CD14-positive monocyte (primary cell): Measurements from ENCODE around the gene CLDN6. TPM values are rescaled to one million over a fixed set of nuclear protein-coding genes. Genes with fewer than 3 reads are reported as not detected.

Experiments
- DNase-seq, 3 donors: peaks; one replicate each; pipeline ENCODE4 v3.0.0-alpha.2; 2011 to 2022
- H2AFZ ChIP-seq: 2 replicates; pipeline ENCODE4 v1.6.0; 2012; ENCODE audit warnings: mild to moderate bottlenecking, low read depth, low read length, inconsistent platforms; ENCODE audit not compliant: insufficient read depth, poor library complexity, severe bottlenecking
- H3K27ac ChIP-seq, 2 donors: 1 replicate in 1 of 2; 2 replicates in 1 of 2; pipeline ENCODE4 v1.5.1; 2012 to 2013; ENCODE audit warnings: low read length in 2 of 2, control low read depth in 1 of 2, inconsistent platforms in 1 of 2, low read depth in 1 of 2, mild to moderate bottlenecking in 1 of 2
- H3K27me3 ChIP-seq, 2 donors: one replicate each; pipeline versions ENCODE4 v1.6.0 to v1.6.1; 2011 to 2013; ENCODE audit warnings: low read length in 2 of 2; ENCODE audit not compliant: control insufficient read depth in 2 of 2, insufficient read depth in 2 of 2
- H3K36me3 ChIP-seq, 2 donors: replicated peaks in 1 of 2; 1 replicate in 1 of 2; 2 replicates in 1 of 2; pipeline versions ENCODE4 v1.5.1 to v1.6.1; 2012 to 2013; ENCODE audit warnings: low read length in 2 of 2, control low read depth in 1 of 2, inconsistent platforms in 1 of 2, mild to moderate bottlenecking in 1 of 2; ENCODE audit not compliant: insufficient read depth in 2 of 2, control insufficient read depth in 1 of 2
- H3K4me1 ChIP-seq, 2 donors: 1 replicate in 1 of 2; 2 replicates in 1 of 2; pipeline versions ENCODE4 v1.5.1 to v1.6.1; 2012 to 2013; ENCODE audit warnings: low read length in 2 of 2, control low read depth in 1 of 2, inconsistent platforms in 1 of 2, mild to moderate bottlenecking in 1 of 2, moderate library complexity in 1 of 2; ENCODE audit not compliant: insufficient read depth in 2 of 2, control insufficient read depth in 1 of 2
- H3K4me2 ChIP-seq: replicated peaks from 2 replicates; pipeline ENCODE3; 2012; ENCODE audit warnings: low read length, moderate library complexity, mild to moderate bottlenecking; ENCODE audit not compliant: poor library complexity, severe bottlenecking; ENCODE audit errors: extremely low read depth
- H3K4me3 ChIP-seq, 3 experiments: fragments of 200-600 bp in 1 of 3; sonication (generic) in 1 of 3; replicated peaks in 1 of 3; 1 replicate in 2 of 3; 2 replicates in 1 of 3; pipeline ENCODE4 v1.5.1; 2011 to 2013; ENCODE audit warnings: low read length in 3 of 3, mild to moderate bottlenecking in 3 of 3, control low read depth in 2 of 3, low read depth in 2 of 3, inconsistent platforms in 1 of 3, moderate library complexity in 1 of 3
- H3K79me2 ChIP-seq: 2 replicates; pipeline ENCODE4 v1.6.0; 2012; ENCODE audit warnings: mild to moderate bottlenecking, control low read depth, inconsistent platforms, low read length, moderate library complexity; ENCODE audit not compliant: insufficient read depth
- H3K9ac ChIP-seq: 2 replicates; pipeline ENCODE4 v1.6.0; 2017; ENCODE audit warnings: low read length, mild to moderate bottlenecking; ENCODE audit not compliant: insufficient read depth, poor library complexity, severe bottlenecking
- H3K9me3 ChIP-seq, 2 donors: replicated peaks in 1 of 2; 1 replicate in 1 of 2; 2 replicates in 1 of 2; pipeline versions ENCODE4 v1.5.1 to v1.6.1; 2012 to 2013; ENCODE audit warnings: low read length in 2 of 2, control low read depth in 1 of 2; ENCODE audit not compliant: control insufficient read depth in 1 of 2, insufficient read depth in 1 of 2
- H4K20me1 ChIP-seq: 2 replicates; pipeline ENCODE4 v1.6.0; 2012; ENCODE audit warnings: mild to moderate bottlenecking, low read length, control low read depth, moderate library complexity; ENCODE audit not compliant: insufficient read depth
- H3K27ac Mint-ChIP-seq, 7 donors: one replicate each; pipeline ENCODE4 v1.8.0; 2020; ENCODE audit warnings: mild to moderate bottlenecking in 7 of 7, mixed read lengths in 7 of 7, moderate library complexity in 6 of 7, inconsistent platforms in 2 of 7
- H3K27me3 Mint-ChIP-seq, 3 donors: one replicate each; pipeline ENCODE4 v1.8.0; 2021 to 2022; ENCODE audit warnings: low read depth in 3 of 3, mild to moderate bottlenecking in 3 of 3, mixed read lengths in 3 of 3, moderate library complexity in 3 of 3, inconsistent platforms in 1 of 3
- H3K36me3 Mint-ChIP-seq, 2 donors: one replicate each; pipeline ENCODE4 v1.8.0; 2020; ENCODE audit warnings: mixed read lengths in 2 of 2, inconsistent platforms in 1 of 2, mild to moderate bottlenecking in 1 of 2
- H3K4me1 Mint-ChIP-seq: one replicate; pipeline ENCODE4 v1.8.0; 2020; ENCODE audit warnings: mild to moderate bottlenecking, mixed read lengths
- H3K4me3 Mint-ChIP-seq, 2 donors: one replicate each; pipeline ENCODE4 v1.8.0; 2020; ENCODE audit warnings: mild to moderate bottlenecking in 2 of 2, mixed read lengths in 2 of 2, moderate library complexity in 1 of 2
- H3K9me3 Mint-ChIP-seq, 7 donors: one replicate each; pipeline ENCODE4 v1.8.0; 2020 to 2022; ENCODE audit warnings: mixed read lengths in 7 of 7, mild to moderate bottlenecking in 6 of 7, moderate library complexity in 6 of 7, inconsistent platforms in 2 of 7
- CTCF ChIP-seq: fragments of 200-600 bp; IDR thresholded peaks from one replicate; pipeline ENCODE4 v1.8.0; 2022; ENCODE audit warnings: antibody characterized with exemption, mild to moderate bottlenecking
- WGBS: methylation state at CpG from one replicate; pipeline ENCODE4 v1.1.5; 2013; ENCODE audit warnings: missing lambda C conversion rate; ENCODE audit not compliant: insufficient coverage; 5-methylcytosine and 5-hydroxymethylcytosine counted together
- intact Hi-C, 2 donors: fragments of 100-400 bp; cut with micrococcal nuclease; formaldehyde crosslinking; loops; one replicate each; pipeline versions ENCODE4 v1.15.0 to v1.15.1; 2023
- polyA plus RNA-seq, 3 donors: library from polyadenylated mRNA; depleted of rRNA in 1 of 3; unstranded in 2 of 3; stranded (reverse) in 1 of 3; fragments of 300-500 nt in 2 of 3; fragments of >200 nt in 1 of 3; fragmentation: Illumina TruSeq in 2 of 3; gene quantifications; 1 replicate in 2 of 3; 2 replicates in 1 of 3; pipeline ENCODE4 v1.2.3, GENCODE V29; 2012 to 2021

The CLDN6 gene
- polyA plus RNA-seq, 3 donors, result not detected

GRCh38 chr16:3015865-3016521 lies 2.0 kb downstream of the CLDN6 start:
- Mint-ChIP-seq H3K27ac (peak overlapping the region in 1 of 7 donors; percentile 27), H3K36me3 (no peaks in the 10 kb centered on the region), H3K4me3 (no peak overlapping the region), H3K9me3 (peaks cover 0 to 4% (median 0%) of the 10 kb centered on the region in 7 donors), H3K27me3 (peaks cover 45 to 70% (median 54%) of the 10 kb centered on the region in 3 donors), H3K4me1 (peaks cover 22% of the 10 kb centered on the region)
- Histone ChIP-seq H3K4me1 (peaks cover 23 to 27% of the 10 kb centered on the region in 2 donors), H4K20me1 (peaks cover 6% of the 10 kb centered on the region), H3K9ac (no peak overlapping the region), H3K36me3 (no peaks in the 10 kb centered on the region), H3K4me3 (no peak overlapping the region), H3K9me3 (no peaks in the 10 kb centered on the region), H3K27me3 (peaks cover 0 to 51% of the 10 kb centered on the region in 2 donors), H3K79me2 (no peaks in the 10 kb centered on the region), H3K27ac (no peak overlapping the region), H3K4me2 (no peak overlapping the region), H2AFZ (no peak overlapping the region)
- WGBS, result 98% methylated on average over 9 of the region's 13 CpGs
- no peak for DNase-seq
- no peak for TF ChIP-seq CTCF
- intact Hi-C loops, result loop anchor here in 1 of 2 donors (2.0 kb wide), 1 partner anchor 15 kb away; no protein-coding TSS in a partner anchor

- 94% methylated on average over 2 of the region's 6 CpGs for WGBS
- peaks cover 18% of the 10 kb centered on the region for H3K4me1 Mint-ChIP-seq
- peaks cover 0 to 51% of the 10 kb centered on the region in 2 donors for H3K27me3 ChIP-seq
- no peak overlapping the region for H3K9ac ChIP-seq
- H3K36me3 Mint-ChIP-seq, result no peaks in the 10 kb centered on the region
- no peaks in the 10 kb centered on the region for H3K9me3 ChIP-seq
- no peak overlapping the region for H3K4me3 Mint-ChIP-seq
- no peak overlapping the region for H3K4me2 ChIP-seq
- H3K79me2 ChIP-seq, result no peaks in the 10 kb centered on the region
- H3K9me3 Mint-ChIP-seq, result peaks cover 0 to 3% (median 0%) of the 10 kb centered on the region in 7 donors
- H3K4me1 ChIP-seq, result peaks cover 15 to 19% of the 10 kb centered on the region in 2 donors
- no peaks in the 10 kb centered on the region for H3K36me3 ChIP-seq
- intact Hi-C loops, result loop anchor here in 1 of 2 donors (2.0 kb wide), 1 partner anchor 14 kb away; no protein-coding TSS in a partner anchor
- no peak overlapping the region for H2AFZ ChIP-seq
- no peak overlapping the region for H3K27ac Mint-ChIP-seq
- no peak for DNase-seq
- no peaks in the 10 kb centered on the region for H4K20me1 ChIP-seq
- H3K27me3 Mint-ChIP-seq, result peaks cover 47 to 69% (median 54%) of the 10 kb centered on the region in 3 donors
- no peak overlapping the region for H3K4me3 ChIP-seq
- no peak for TF ChIP-seq CTCF
- H3K27ac ChIP-seq, result no peak overlapping the region
Measured at GRCh38 chr16:3014971-3015370, 3.0 kb downstream of the CLDN6 start.
